ENCODE data around the gene MLPH.

The MLPH gene

GRCh38 chr2:237549216-237549615 is 62.2 kb downstream of the MLPH start:
- peaks cover 35 to 74% of the 10 kb centered on the region in 2 experiments for H3K36me3 ChIP-seq (ENCODE audit: control insufficient read depth in 1 of 2, insufficient read depth in 2 of 2, low read depth in 1 of 2, low read length in 2 of 2)
- peaks cover 12% of the 10 kb centered on the region for H3K9me3 ChIP-seq (ENCODE audit: control insufficient read depth, low read length)
- 97% methylated on average over 8 of the region's 8 CpGs for WGBS
- H2AK5ac ChIP-seq (ENCODE audit: low read length, severe bottlenecking): no peak overlapping the region
- no peak overlapping the region for H4K91ac ChIP-seq (ENCODE audit: low read length)
- no peak overlapping the region for H3K9ac ChIP-seq (ENCODE audit: low read length)
- H3K4me2 ChIP-seq (ENCODE audit: low read length, poor library complexity, severe bottlenecking): no peak overlapping the region
- no peak overlapping the region for H2BK15ac ChIP-seq (ENCODE audit: low read depth, poor library complexity, severe bottlenecking)
- H3K4me1 ChIP-seq (ENCODE audit: control insufficient read depth, insufficient read depth, low read depth, low read length): peaks cover 16% of the 10 kb centered on the region
- H3K79me1 ChIP-seq (replicated peaks; ENCODE audit: low read length, poor library complexity, severe bottlenecking): peaks cover 7% of the 10 kb centered on the region
- DNase-seq: no peak
- H4K8ac ChIP-seq (ENCODE audit: low read length): no peak overlapping the region
- no peak overlapping the region for H3K4me3 ChIP-seq (ENCODE audit: insufficient read depth in 1 of 2, low read depth in 1 of 2, low read length in 2 of 2)
- H3K18ac ChIP-seq (ENCODE audit: low read depth in 1 of 2, low read length in 2 of 2): no peak overlapping the region
- H2BK12ac ChIP-seq (ENCODE audit: low read length in 2 of 2): no peak overlapping the region
- H3K27ac ChIP-seq (ENCODE audit: low read length, poor library complexity, severe bottlenecking): no peak overlapping the region
- no peak overlapping the region for H2BK120ac ChIP-seq (ENCODE audit: low read depth, low read length)
- H3K14ac ChIP-seq (ENCODE audit: low read length in 2 of 2): no peak overlapping the region
- no peak overlapping the region for H2AFZ ChIP-seq (ENCODE audit: low read depth, low read length)
- H3K27me3 ChIP-seq (ENCODE audit: control insufficient read depth in 1 of 2, insufficient read depth in 1 of 2, low read length in 2 of 2): no peaks in the 10 kb centered on the region
- no peak overlapping the region for H3K23ac ChIP-seq (ENCODE audit: low read length in 2 of 2)
- no peak overlapping the region for H2BK5ac ChIP-seq (ENCODE audit: low read depth, low read length, poor library complexity, severe bottlenecking)
- no peak overlapping the region for H3K4ac ChIP-seq (ENCODE audit: low read depth in 1 of 2, low read length in 2 of 2)

- Histone ChIP-seq H3K18ac (ENCODE audit: low read depth in 1 of 2, low read length in 2 of 2) (no peak overlapping the region), H3K79me1 (replicated peaks; ENCODE audit: low read length, poor library complexity, severe bottlenecking) (peaks cover 7% of the 10 kb centered on the region), H3K9ac (ENCODE audit: low read length) (no peak overlapping the region), H2AK5ac (ENCODE audit: low read length, severe bottlenecking) (no peak overlapping the region), H4K91ac (ENCODE audit: low read length) (no peak overlapping the region), H4K8ac (ENCODE audit: low read length) (no peak overlapping the region), H3K4me1 (ENCODE audit: control insufficient read depth, insufficient read depth, low read depth, low read length) (peaks cover 16% of the 10 kb centered on the region), H2BK15ac (ENCODE audit: low read depth, poor library complexity, severe bottlenecking) (no peak overlapping the region), H3K4me3 (ENCODE audit: insufficient read depth in 1 of 2, low read depth in 1 of 2, low read length in 2 of 2) (no peak overlapping the region), H2BK120ac (ENCODE audit: low read depth, low read length) (no peak overlapping the region), H3K23ac (ENCODE audit: low read length in 2 of 2) (no peak overlapping the region), H2BK12ac (ENCODE audit: low read length in 2 of 2) (no peak overlapping the region), H3K27ac (ENCODE audit: low read length, poor library complexity, severe bottlenecking) (no peak overlapping the region), H3K36me3 (ENCODE audit: control insufficient read depth in 1 of 2, insufficient read depth in 2 of 2, low read depth in 1 of 2, low read length in 2 of 2) (peaks cover 41 to 78% of the 10 kb centered on the region in 2 experiments), H2BK5ac (ENCODE audit: low read depth, low read length, poor library complexity, severe bottlenecking) (no peak overlapping the region), H3K27me3 (ENCODE audit: control insufficient read depth in 1 of 2, insufficient read depth in 1 of 2, low read length in 2 of 2) (no peaks in the 10 kb centered on the region), H3K4ac (ENCODE audit: low read depth in 1 of 2, low read length in 2 of 2) (no peak overlapping the region), H3K14ac (ENCODE audit: low read length in 2 of 2) (no peak overlapping the region), H3K4me2 (ENCODE audit: low read length, poor library complexity, severe bottlenecking) (no peak overlapping the region), H2AFZ (ENCODE audit: low read depth, low read length) (no peak overlapping the region), H3K9me3 (ENCODE audit: control insufficient read depth, low read length) (peaks cover 18% of the 10 kb centered on the region)
- DNase-seq: no peak
- WGBS: 90% methylated on average over 17 of the region's 17 CpGs
These were observed 62.8 kb downstream of the MLPH start for GRCh38 chr2:237549643-237550415.

- Histone ChIP-seq H2BK5ac (ENCODE audit: low read depth, low read length, poor library complexity, severe bottlenecking) (no peak overlapping the region), H3K14ac (ENCODE audit: low read length in 2 of 2) (no peak overlapping the region), H3K36me3 (ENCODE audit: control insufficient read depth in 1 of 2, insufficient read depth in 2 of 2, low read depth in 1 of 2, low read length in 2 of 2) (peaks cover 50 to 78% of the 10 kb centered on the region in 2 experiments), H3K9me3 (ENCODE audit: control insufficient read depth, low read length) (peaks cover 31% of the 10 kb centered on the region), H3K27me3 (ENCODE audit: control insufficient read depth in 1 of 2, insufficient read depth in 1 of 2, low read length in 2 of 2) (no peaks in the 10 kb centered on the region), H2BK120ac (ENCODE audit: low read depth, low read length) (no peak overlapping the region), H2AFZ (ENCODE audit: low read depth, low read length) (no peak overlapping the region), H4K8ac (ENCODE audit: low read length) (peak overlapping the region; percentile 7), H2BK15ac (ENCODE audit: low read depth, poor library complexity, severe bottlenecking) (no peak overlapping the region), H3K4me3 (ENCODE audit: insufficient read depth in 1 of 2, low read depth in 1 of 2, low read length in 2 of 2) (no peak overlapping the region), H2AK5ac (ENCODE audit: low read length, severe bottlenecking) (no peak overlapping the region), H3K4ac (ENCODE audit: low read depth in 1 of 2, low read length in 2 of 2) (no peak overlapping the region), H3K27ac (ENCODE audit: low read length, poor library complexity, severe bottlenecking) (no peak overlapping the region), H2BK12ac (ENCODE audit: low read length in 2 of 2) (no peak overlapping the region), H3K23ac (ENCODE audit: low read length in 2 of 2) (no peak overlapping the region), H3K18ac (ENCODE audit: low read depth in 1 of 2, low read length in 2 of 2) (no peak overlapping the region), H4K91ac (ENCODE audit: low read length) (no peak overlapping the region), H3K79me1 (replicated peaks; ENCODE audit: low read length, poor library complexity, severe bottlenecking) (peaks cover 7% of the 10 kb centered on the region), H3K4me1 (ENCODE audit: control insufficient read depth, insufficient read depth, low read depth, low read length) (peaks cover 16% of the 10 kb centered on the region), H3K9ac (ENCODE audit: low read length) (no peak overlapping the region), H3K4me2 (ENCODE audit: low read length, poor library complexity, severe bottlenecking) (no peak overlapping the region)
- 95% methylated on average over 16 of the region's 16 CpGs for WGBS
- no peak for DNase-seq
These were observed 64.1 kb downstream of the MLPH start for GRCh38 chr2:237551071-237551574.

GRCh38 chr2:237552908-237553307 is 65.9 kb downstream of the MLPH start:
- Histone ChIP-seq H2BK12ac (ENCODE audit: low read length in 2 of 2) (no peak overlapping the region), H3K9ac (ENCODE audit: low read length) (no peak overlapping the region), H3K27me3 (ENCODE audit: control insufficient read depth in 1 of 2, insufficient read depth in 1 of 2, low read length in 2 of 2) (no peaks in the 10 kb centered on the region), H2AK5ac (ENCODE audit: low read length, severe bottlenecking) (no peak overlapping the region), H2BK15ac (ENCODE audit: low read depth, poor library complexity, severe bottlenecking) (no peak overlapping the region), H2AFZ (ENCODE audit: low read depth, low read length) (no peak overlapping the region), H3K9me3 (ENCODE audit: control insufficient read depth, low read length) (peaks cover 33% of the 10 kb centered on the region), H3K4me1 (ENCODE audit: control insufficient read depth, insufficient read depth, low read depth, low read length) (peaks cover 6% of the 10 kb centered on the region), H2BK120ac (ENCODE audit: low read depth, low read length) (no peak overlapping the region), H3K23ac (ENCODE audit: low read length in 2 of 2) (no peak overlapping the region), H3K27ac (ENCODE audit: low read length, poor library complexity, severe bottlenecking) (no peak overlapping the region), H3K4me2 (ENCODE audit: low read length, poor library complexity, severe bottlenecking) (no peak overlapping the region), H3K79me1 (replicated peaks; ENCODE audit: low read length, poor library complexity, severe bottlenecking) (peaks cover 7% of the 10 kb centered on the region), H2BK5ac (ENCODE audit: low read depth, low read length, poor library complexity, severe bottlenecking) (no peak overlapping the region), H3K36me3 (ENCODE audit: control insufficient read depth in 1 of 2, insufficient read depth in 2 of 2, low read depth in 1 of 2, low read length in 2 of 2) (peaks cover 44 to 75% of the 10 kb centered on the region in 2 experiments), H3K18ac (ENCODE audit: low read depth in 1 of 2, low read length in 2 of 2) (no peak overlapping the region), H3K4ac (ENCODE audit: low read depth in 1 of 2, low read length in 2 of 2) (no peak overlapping the region), H4K8ac (ENCODE audit: low read length) (peak overlapping the region; percentile 20), H4K91ac (ENCODE audit: low read length) (no peak overlapping the region), H3K14ac (ENCODE audit: low read length in 2 of 2) (no peak overlapping the region), H3K4me3 (ENCODE audit: insufficient read depth in 1 of 2, low read depth in 1 of 2, low read length in 2 of 2) (no peak overlapping the region)
- WGBS: 93% methylated on average over 6 of the region's 6 CpGs
- no peak for DNase-seq
